Placental epithelial cell (primary cell): ENCODE results near the gene DUSP1. TPM values are rescaled to one million over a fixed set of nuclear protein-coding genes. Genes with fewer than 3 reads are reported as not detected.

ENCODE experiments used
- small RNA-seq: library from RNA; depleted of rRNA; stranded (forward); fragments of <200 nt; gene quantifications from one replicate; pipeline ENCODE3, GENCODE V24; 2012
- total RNA-seq: library from RNA; depleted of rRNA; stranded (reverse); fragments of >200 nt; gene quantifications from 2 replicates; pipeline ENCODE4 v1.2.3, GENCODE V29; 2012

The DUSP1 gene, protein sequence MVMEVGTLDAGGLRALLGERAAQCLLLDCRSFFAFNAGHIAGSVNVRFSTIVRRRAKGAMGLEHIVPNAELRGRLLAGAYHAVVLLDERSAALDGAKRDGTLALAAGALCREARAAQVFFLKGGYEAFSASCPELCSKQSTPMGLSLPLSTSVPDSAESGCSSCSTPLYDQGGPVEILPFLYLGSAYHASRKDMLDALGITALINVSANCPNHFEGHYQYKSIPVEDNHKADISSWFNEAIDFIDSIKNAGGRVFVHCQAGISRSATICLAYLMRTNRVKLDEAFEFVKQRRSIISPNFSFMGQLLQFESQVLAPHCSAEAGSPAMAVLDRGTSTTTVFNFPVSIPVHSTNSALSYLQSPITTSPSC
- total RNA-seq: 146 and 176 TPM in 2 replicates

DNA sequence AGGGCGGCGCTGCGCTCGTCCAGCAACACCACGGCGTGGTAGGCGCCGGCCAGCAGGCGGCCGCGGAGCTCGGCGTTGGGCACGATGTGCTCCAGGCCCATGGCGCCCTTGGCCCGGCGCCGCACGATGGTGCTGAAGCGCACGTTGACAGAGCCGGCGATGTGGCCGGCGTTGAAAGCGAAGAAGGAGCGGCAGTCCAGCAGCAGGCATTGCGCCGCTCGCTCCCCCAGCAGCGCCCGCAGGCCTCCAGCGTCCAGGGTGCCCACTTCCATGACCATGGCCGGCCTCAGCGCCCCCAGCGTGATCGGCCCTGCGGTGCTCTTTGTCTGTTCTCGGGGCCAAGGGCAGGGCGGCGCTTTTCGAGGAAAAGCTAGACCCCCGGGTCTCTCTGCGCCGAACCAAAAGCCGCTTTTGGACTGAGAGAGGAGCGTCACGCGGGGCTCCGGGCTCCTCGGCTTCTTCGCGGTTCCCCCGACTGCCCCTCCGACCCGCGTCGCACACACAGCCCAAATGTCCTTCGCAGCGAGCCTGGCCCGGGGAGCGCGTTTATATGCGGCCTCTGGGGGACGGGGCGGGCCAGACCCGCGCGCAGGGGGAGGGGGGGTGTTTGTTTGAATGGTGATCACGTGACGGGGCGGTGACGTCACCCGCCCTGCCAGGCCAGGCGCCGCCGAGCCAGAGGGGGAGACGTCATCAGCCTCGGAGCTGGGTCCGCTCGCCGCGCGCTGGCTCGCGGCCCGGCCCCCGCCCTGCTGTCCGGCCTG, at the start of gene DUSP1:
DUSP1 (minus strand) TSS at position 521 of the 764 bp plus-strand sequence; CDS start at position 278, 243 bp downstream.

Small RNA genes lying within 50 kb of the gene (small RNA-seq; reads per million reads assigned to genes)
- gene AC022217.4 (not detected), gene RF00019 (not detected)

Other genes with a start within 250 kb of the DUSP1 start
- 0.79 and 0.98 TPM in 2 replicates for gene NEURL1B, start 129.9 kb downstream of the DUSP1 start, total RNA-seq
- gene ERGIC1, start 63.1 kb upstream of the DUSP1 start, total RNA-seq: 62.8 and 133 TPM in 2 replicates
- gene RPL26L1, start 188.2 kb upstream of the DUSP1 start, total RNA-seq: 32.2 and 32.6 TPM in 2 replicates
- gene ATP6V0E1, start 212.6 kb upstream of the DUSP1 start, total RNA-seq: 112 and 123 TPM in 2 replicates